Left lobe of liver (tissue), 2 donors: ENCODE data around the gene THSD4. TPM values are rescaled to one million over a fixed set of nuclear protein-coding genes. Genes with fewer than 3 reads are reported as not detected.

Experiments
- ATAC-seq: fragments of 200-7000 bp; cut with Tn5 transposase; one replicate; pipeline ENCODE4 v1.9.1; 2020; ENCODE audit warnings: mild to moderate bottlenecking, moderate library complexity
- DNase-seq: peaks from one replicate; pipeline ENCODE4 v3.0.0-alpha.2; 2020; ENCODE audit warnings: low spot score
- total RNA-seq: library from RNA; stranded (reverse); gene quantifications from one replicate; pipeline ENCODE4 v1.2.1, GENCODE V29; 2021
- donor health status: DM: no; HTN: no; CAD: no; lungs with moderate emphysema.
- donor health status: DM: no; HTN: yes; CAD: no.

Gene THSD4
- 19.5 TPM for total RNA-seq

DNA sequence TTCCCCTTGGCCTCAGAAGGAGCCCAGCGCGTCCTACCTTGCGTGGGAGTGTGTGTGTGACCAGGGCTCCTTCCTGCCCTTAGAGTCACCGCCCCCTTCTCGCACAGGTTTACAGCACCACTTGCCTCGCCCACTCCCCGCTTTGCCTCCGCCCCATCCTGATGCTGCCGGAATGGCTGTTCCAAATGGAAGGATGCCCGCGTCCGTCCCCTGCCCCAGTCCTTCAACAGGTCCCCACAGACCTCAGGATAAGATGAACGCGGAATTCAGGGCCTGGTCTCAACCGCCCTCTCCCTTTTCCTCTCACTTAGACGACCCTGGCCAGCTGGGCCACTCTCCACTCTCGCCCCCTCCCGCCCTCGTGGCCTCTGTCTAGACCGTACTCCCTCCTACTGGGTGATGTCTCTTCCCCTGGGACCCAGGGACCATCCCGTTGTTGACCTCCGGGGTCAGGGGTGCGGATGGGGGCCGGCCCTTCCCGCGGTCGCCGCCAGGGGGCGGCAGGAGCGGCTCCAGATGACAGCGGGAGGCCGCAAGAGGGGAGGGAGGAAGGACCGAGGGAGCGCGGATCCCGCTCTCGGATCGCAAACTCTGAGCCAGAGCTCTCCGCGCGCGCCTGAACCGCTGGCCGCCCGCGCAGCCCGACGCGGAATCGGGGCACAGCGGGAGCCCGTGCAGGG is at the start of gene THSD4:
Gene THSD4 (plus strand): TSS at position 585 of the 680 bp plus-strand sequence.
- ATAC-seq (peak; percentile 87), DNase-seq (peak; percentile 84)

DNA sequence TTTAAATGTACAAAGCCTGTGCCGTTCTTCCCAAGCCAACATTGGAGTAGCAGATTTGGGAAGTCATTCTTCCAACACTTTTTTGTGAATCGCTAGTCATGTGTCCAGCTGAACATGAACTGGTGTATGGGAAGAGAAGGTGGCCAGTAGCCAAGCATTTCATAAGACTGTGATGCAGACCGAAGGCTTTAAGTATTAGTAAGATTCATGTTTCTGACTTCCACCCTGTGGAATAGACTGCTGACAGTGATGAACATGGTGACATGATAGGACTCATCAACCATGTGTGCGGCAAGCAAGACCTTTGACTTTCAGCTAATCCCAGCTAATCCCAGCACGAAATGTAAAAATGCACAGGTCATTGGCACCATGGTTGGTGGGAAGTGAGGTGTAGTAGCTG is 48.3 kb upstream of the THSD4 start:
- ATAC-seq (no peak), DNase-seq (no peak)

DNA sequence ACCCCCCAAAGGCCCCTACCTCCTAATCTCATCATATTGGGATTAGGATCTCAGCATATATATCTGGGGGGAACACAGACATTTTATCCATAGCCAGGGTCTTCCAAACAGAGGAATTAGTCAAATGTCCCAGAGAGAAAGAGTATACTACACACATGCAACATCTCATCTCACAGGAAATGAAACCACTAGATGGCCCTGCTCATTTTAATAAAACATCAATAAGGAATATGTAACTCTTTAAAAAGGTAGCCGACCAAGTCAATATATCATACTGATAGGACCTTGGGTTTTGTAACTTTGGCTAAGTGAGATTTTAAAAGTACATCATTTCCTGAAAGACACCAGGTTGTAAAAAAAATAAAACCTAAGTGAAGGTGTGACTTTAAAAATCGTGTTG is 45.6 kb upstream of the THSD4 start:
- DNase-seq: no peak
- ATAC-seq: no peak

DNA sequence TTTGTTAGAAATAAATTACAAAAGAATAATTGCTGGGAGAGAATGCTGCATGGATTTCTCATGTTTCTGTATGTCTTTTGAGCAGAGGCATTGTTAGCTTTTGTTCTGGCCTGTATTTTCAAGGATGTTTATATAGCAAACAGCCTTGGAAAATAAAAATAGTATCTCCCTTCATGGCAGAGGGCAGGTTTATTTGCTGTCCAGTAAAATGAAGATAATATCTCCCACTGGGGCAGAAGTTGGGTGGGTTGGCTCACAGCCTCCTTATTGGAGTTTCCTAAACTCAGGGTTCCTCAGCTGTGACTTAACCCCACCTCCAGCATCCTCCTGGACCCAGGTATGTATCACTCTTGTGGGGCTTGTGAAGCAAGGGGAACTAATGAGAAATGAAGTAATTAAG is 43.7 kb upstream of the THSD4 start:
- ATAC-seq (no peak), DNase-seq (no peak)

DNA sequence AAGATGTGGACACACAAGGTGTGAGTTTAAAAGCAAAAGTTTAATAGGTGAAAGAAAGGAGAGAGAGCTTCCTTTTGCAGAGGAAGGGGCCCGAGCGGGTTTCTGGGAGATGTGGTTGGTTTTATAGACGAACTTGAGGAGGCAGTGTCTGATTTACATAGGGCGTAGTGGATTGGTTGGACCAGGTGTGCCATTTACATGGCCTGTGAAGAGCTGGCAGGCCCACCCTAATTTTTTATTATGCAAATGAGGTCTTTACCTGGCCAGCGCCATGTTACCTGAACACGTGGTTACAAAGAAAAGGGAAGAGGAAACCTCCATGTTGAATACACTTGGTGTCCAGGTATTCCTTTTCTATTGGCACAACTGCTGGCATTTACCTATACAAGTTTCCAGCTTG is 42.8 kb upstream of the THSD4 start:
- ATAC-seq (no peak), DNase-seq (no peak)

DNA sequence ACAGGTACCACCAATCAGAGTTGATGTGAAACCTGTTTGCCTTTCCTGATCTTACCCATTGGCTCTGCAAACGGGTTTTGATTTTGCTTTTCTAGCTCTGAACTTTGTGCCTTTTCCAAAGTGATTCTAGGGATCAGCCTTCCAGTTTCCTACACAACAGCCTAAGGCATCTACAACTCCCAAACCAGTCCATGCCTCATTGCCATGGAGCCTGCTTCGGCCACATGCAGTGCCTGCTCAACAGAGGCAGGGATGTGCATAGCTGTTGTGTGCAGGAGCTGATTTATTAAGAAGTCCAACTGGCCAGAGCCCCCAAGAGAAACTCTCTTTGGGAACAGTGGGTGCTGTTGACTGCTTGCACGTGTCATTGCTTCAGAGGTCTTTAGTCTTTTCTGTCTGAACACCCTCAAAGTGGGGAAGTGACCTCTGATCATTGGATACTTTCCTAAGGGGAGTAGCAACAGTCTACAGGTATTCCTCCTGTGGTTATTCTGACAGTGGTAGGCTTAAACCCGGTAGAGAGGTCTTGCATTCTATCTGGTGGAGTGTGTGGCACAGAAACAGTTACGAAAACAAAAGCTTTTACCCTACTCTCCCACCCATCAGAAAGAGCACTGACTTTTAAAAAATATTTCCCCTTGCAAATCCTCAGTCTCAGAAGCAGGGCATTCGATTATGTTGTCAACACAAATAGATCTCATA is 36.6 kb upstream of the THSD4 start:
- ATAC-seq: no peak
- DNase-seq: no peak

DNA sequence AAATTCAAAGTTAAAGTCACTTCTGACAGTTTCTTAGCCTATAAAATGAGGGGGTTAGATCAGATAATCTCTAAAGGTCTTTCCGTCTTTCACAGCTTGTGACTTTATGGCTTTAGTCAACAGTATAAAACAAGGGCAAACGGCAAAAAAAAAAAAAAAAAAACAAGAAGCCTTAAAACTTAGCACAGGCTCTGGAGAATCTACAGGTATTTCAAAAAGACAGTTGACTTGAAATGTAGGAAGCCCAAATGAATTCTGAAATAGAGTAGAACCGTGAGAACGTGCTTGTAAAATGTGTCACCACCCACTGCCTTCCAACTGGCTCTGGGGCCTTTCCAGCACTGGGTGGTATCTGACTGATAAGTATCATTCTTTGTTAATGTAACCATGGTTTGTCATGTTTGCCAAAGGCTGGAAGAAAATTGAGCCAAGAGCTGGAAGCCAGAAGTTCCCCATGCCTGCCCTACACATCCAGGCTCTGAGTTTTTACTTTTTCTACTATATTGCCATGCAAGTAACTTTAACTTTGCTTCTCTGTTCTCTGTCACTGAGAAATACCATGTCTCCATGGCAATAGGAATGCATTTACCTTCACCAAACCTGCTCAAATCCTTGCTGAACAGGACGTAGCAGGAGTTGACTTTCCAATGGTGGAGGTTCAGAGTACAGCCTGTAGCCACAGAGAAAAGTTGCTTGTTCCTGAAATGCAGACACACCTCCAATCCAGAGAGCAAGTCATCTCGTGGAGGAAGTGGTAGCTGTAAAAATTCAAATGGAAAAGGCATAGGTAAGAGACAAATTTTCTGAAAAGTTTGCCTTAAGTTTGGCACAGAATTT is 35.8 kb upstream of the THSD4 start:
- peak; percentile 52 for ATAC-seq
- DNase-seq: no peak

DNA sequence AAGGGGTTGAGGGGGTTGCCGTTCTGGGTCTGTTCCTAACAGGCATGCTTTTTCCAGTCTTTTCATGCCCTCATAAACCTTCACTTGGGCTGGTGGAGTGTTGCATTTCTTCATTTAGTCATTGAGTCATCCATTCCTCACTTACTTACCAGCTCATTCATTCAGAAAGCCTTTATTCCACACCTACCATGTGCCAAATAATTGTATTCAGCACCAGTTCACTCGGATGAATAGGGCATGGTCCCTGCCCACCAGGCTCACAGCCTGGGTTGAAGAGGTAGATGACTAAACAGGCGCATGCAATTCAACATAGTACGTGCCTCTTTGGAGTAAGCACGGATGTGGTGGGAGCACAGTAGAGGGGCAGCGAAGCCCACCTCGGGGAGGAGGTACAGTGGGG is 35.1 kb upstream of the THSD4 start:
- no peak for DNase-seq
- no peak for ATAC-seq

DNA sequence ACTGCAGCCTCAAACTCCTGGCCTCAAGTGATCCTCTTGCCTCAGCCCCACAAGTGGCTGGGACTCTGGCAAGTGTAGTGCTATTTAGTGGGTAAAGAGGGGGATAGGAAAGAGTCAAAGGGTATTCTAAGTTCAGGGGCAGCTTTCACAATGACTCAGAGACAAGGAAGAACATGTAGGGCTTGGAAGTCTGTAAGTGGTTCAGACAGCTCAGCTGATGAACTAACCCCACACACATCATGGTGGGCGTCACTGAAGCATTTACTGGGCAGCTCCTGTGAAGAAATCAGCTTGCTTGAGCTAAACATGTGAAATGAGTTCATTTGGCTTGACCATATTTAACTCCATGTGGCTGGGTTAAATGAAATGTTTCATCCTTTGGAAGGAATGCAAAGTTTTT is 34.6 kb upstream of the THSD4 start:
- ATAC-seq (no peak), DNase-seq (no peak)

DNA sequence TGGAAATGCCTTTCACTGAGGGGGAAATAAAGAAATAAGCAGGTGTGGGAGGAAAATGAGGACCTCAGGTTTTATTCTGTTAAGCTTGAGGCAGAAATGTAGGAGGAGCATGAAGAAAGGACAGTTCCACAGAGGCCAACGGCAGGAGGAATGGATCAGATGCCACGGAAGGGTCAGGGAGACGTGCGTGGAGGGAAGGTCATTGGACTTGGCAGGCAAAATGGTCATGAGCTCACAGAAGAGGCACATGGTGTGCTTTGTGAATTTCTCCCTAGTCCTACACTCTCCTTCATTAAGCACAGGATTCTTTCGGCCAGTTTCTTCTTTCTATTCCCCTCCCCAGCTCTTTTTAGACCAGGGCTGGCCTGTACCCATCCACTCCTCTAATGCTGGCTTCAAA is 32.5 kb upstream of the THSD4 start:
- DNase-seq (no peak), ATAC-seq (peak; percentile 29)

DNA sequence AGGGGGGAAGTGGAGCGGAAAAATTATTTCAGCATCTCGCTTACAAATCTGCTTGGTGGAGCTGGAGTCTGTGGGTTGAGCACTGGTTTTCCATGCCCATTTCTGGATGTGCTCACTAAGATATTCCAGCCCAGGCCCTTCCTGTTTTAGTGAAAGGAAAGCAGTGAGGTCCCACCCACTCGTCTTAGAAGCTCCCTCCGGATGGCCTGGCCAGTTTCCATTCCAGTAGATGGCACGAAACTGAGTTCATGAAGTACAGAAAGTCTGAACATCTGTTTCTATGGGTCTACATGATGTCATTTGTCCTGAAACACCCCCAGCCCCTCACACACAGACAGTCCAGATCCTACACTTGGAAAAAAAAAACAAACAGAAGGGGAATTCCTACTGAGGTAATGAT is 31.9 kb upstream of the THSD4 start:
- no peak for ATAC-seq
- no peak for DNase-seq

DNA sequence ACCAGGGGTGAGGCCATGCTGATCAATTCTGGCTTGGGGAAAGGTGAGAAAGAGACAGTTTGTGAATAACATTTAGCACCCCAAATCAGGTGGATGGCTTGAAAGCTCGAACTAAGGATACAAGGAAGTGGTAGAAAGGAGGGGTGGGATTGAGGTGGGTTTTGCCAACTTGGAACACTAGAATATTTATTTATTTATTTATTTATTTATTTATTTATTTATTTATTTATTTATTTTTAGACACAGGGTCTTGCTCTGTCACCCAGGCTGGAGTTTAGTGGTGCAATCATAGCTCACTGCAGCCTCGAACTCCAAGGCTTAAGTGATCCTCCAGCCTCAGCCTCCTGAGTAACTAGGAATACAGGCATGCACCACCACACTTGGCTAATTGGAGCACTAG is 31.0 kb upstream of the THSD4 start:
- ATAC-seq: no peak

DNA sequence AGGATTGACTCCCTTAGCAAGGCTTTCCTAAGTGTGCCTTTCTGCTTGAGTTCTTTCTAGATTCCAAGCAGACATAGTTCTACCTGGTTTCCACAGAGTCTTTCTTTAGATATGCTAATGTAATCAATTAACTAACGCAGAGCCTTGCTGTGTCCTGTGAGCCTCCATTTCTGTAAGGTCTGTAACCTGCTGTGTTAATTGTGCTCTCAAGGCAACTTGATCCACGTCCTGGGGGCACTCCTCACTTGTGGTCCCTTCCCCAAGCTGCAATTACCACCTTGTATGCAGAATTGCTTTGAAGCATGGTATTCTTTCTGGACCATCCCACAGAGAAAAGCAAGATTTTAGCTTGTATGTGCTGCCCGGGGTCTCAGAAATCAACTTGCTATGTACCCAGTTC is 29.5 kb upstream of the THSD4 start:
- ATAC-seq (no peak), DNase-seq (no peak)

More for the DNA sequence above, 31.0 kb upstream of the THSD4 start:
- no peak for DNase-seq

DNA sequence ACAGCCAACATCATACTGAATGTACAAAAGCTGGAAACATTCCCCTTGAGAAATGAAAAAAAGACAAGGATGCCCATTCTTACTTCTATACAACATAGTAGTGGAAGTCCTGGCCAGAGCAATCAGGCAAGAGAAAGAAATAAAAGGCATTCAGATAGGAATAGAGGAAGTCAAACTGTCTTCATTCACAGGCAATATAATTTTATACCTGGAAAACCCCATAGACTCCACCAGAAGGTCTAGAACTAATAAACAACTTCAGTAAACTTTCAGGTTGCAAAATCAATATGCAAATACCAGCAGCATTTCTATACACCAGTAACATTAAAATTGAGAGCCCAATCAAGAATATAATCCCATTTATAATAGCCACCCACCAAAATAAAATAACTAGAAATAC is 27.1 kb upstream of the THSD4 start:
- ATAC-seq (no peak), DNase-seq (no peak)

DNA sequence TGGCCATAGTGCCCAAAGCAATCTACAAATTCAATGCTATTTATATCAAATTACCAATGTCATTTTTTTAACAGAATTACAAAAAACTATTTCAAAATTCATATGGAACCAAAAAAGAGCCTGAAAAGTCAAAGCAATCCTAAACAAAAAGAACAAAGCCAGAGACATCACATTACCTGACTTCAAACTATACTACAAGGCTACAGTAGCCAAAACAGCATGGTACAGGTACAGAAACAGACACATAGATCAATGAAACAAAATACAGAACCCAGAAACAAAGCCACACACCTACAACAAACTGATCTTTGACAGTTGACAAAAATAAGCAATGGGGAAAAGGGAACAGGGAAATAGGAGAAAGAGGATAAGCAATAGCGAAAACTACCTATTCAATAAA is 26.6 kb upstream of the THSD4 start:
- no peak for ATAC-seq
- no peak for DNase-seq

DNA sequence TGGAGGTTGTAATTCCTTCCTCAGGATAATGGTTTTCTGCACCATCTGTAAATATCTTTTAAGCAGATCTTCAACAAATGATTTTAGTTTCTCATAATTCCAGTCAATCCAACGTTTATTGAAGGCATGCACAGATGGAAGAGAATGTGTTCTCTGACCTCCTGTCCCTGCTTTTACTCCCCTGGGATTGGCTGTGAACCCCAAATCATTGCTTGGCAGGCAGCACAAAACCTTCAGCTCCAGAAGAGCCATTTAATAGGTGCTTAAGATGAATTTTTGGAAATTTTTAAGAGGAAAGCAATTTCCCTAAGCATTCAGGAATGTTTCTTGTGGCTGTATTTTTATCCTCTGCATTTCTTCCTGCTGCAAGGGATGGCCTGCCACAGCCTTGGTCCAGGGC is 25.5 kb upstream of the THSD4 start:
- ATAC-seq: no peak
- DNase-seq: no peak

DNA sequence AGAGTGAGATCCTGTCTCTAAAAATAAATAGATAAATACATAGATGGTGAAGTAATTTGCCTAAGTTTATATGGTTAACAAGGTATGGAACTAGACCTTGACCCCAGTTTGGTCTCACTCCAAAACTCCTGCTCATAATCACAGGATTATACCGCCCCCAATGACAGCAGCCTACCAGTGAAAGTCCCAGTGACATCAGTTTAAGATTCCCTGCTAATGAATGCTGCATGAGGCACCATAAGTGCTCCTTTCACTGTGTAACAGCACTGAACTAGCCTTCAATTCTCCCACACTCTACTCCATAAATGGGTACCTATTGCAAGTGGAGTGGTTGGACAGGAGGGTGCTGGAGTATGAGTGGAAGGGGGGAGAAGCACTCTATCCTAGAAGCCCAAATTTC is 23.7 kb upstream of the THSD4 start:
- ATAC-seq: no peak
- no peak for DNase-seq

DNA sequence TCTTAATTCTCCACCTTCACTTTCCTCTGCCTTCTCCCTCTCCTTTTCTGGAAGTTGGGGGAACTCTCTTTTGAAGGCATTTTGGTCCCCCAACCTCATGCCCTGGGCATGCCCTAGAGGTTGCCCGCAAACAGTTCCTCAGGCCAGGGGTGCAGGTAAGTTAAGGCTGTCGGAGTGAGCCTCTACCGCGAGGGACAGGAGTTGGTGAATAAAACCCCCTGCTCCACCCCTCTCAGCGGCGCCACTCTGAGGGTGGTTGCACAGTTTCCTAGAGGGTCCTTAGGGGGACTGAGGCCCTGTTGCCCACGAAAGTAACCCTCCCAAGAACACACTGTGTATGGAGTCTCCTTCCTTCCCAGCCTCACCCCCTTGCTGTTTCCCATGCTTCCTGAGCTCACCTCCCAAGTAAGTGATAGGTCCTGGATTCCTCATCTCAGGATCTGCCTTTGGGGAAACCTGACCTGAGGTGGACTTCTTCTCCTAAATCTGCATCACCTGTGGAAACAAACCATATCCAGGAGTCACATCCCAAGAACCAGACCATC is 23.1 kb upstream of the THSD4 start:
- ATAC-seq (no peak), DNase-seq (no peak)

DNA sequence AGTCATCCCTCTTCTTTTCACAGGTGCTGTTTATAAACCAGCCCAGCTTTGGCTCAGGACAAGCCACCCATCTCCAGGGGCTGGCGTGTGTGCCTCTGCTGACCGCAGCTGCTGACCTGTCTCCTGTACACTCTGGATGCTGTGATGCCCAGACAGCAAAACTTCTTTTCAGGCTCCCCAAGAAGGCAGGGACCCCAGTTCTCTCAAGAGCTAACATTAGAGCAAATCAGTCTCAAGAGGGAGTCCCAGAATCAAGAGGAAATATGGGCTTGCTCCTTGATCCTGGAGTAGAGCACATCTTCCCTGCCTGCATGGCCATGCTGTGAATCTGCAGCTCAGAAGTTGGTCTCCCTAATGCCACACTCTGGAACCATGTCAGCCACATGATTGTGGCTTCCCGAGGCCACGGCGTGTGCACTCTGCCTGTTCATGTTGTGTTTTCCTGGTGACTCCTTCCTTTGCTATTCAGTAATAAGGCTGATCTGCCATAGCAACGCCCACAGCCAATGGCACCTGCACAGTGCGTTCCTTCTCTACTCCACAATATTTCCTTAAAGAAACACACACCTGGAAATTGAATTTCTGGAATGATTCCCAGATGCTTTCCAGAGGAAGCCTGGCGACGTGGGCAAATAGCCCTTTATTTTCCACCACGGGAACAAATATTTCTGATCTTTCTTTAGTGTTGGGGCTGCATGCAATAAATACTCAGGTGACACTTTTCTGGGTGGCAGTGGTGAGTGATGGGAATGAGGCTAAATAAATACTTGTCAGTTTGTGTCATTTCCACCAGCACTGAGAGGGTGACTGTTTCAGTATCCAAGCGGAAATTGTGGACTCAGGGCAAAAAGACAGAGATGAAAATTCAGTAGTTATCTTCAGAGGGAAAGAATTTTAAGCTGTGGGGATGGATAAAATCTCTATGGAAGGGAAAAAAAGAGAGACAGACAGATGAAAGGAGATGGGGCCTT is 21.9 kb upstream of the THSD4 start:
- DNase-seq: no peak
- ATAC-seq: no peak

DNA sequence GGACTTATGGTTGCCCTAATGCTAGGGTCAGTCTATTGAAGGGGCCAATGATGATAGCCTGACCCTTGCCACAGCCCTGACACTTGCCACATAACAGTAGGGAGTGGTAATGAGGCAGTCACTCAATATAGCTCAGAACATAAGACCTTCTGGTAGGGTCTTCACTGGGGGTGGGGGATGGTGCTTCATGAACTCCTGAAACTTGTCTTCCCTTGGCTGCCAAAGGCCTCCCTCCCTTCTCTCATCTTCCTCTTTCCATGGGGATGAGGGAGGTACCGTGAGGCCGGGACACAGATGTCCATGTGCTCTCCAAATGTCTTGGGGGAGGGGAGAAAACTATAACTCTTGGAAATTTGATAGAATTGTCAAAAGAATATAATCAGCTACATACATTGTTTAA is 21.1 kb upstream of the THSD4 start:
- DNase-seq (no peak), ATAC-seq (no peak)

DNA sequence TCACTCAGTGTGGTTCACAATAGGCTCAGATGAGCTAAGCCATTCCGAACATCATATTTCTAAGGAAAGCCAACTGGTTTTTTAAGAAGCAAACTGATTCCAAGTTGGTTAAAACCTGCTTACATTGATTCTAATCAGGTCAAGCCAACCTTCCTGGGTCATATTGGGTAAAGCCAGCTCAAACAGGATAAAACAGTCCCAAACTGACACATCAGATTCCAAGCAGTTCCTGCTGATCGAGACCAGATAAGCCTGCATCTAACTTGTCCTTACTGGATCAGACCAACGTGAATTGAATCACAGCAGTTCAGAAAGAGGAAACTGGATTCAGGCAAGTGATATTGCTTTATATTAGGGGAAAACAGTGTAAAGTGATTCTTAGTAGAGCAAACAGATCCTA is 18.6 kb upstream of the THSD4 start:
- ATAC-seq (no peak), DNase-seq (no peak)
